ENCODE data around the gene C4B. TPM values are rescaled to one million over a fixed set of nuclear protein-coding genes. Genes with fewer than 3 reads are reported as not detected.
"Not testable (repeated sequence)": the region's sequence is repeated elsewhere in the genome, so short reads cannot be mapped to it uniquely, and the experiment has no call there.

C4B gene
- polyA plus RNA-seq, 3 donors: 22.4 to 207 (median 93.8) TPM

- WGBS, 3 donors: 64 to 70% (median 67%) methylated on average over 20 to 22 of the region's 22 CpGs
- no peak overlapping the region for H3K27ac ChIP-seq (ENCODE audit: low read depth, low read length)
These were observed 31.3 kb downstream of the C4B start for GRCh38 chr6:32045811-32046449.

GRCh38 chr6:32046450-32047083 lies 32.0 kb downstream of the C4B start:
- 45 to 49% (median 48%) methylated on average over 14 of the region's 14 CpGs for WGBS, 3 donors
- H3K27ac ChIP-seq (ENCODE audit: low read depth, low read length): peak overlapping the region; percentile 92

- 46 to 70% (median 50%) methylated on average over 11 of the region's 11 CpGs for WGBS, 3 donors
- peak overlapping the region; percentile 92 for H3K27ac ChIP-seq (ENCODE audit: low read depth, low read length)
These were observed 32.5 kb downstream of the C4B start for GRCh38 chr6:32047084-32047478.

GRCh38 chr6:32047539-32047854 lies 32.9 kb downstream of the C4B start:
- WGBS, 3 donors: 57 to 73% (median 65%) methylated on average over 6 of the region's 6 CpGs
- no peak overlapping the region for H3K27ac ChIP-seq (ENCODE audit: low read depth, low read length)

GRCh38 chr6:32047855-32048766 lies 33.5 kb downstream of the C4B start:
- 43 to 46% (median 46%) methylated on average over 41 to 42 of the region's 42 CpGs for WGBS, 3 donors

GRCh38 chr6:32049149-32049548 lies 34.6 kb downstream of the C4B start:
- not testable (repeated sequence) for H3K27ac ChIP-seq (ENCODE audit: low read depth, low read length)
- 89 to 93% (median 92%) methylated on average over 19 to 21 of the region's 21 CpGs for WGBS, 3 donors

More at GRCh38 chr6:32047855-32048766, 33.5 kb downstream of the C4B start:
- peak overlapping the region; percentile 58 for H3K27ac ChIP-seq (ENCODE audit: low read depth, low read length)

GRCh38 chr6:32049736-32050135 lies 35.1 kb downstream of the C4B start:
- 90 to 94% (median 93%) methylated on average over 6 of the region's 11 CpGs for WGBS, 3 donors
- not testable (repeated sequence) for H3K27ac ChIP-seq (ENCODE audit: low read depth, low read length)

GRCh38 chr6:32050562-32050961 lies 36.0 kb downstream of the C4B start:
- no peak overlapping the region for H3K27ac ChIP-seq (ENCODE audit: low read depth, low read length)
- 61 to 70% (median 63%) methylated on average over 5 of the region's 5 CpGs for WGBS, 3 donors

- WGBS, 3 donors: 76 to 85% (median 83%) methylated on average over 20 of the region's 20 CpGs
- H3K27ac ChIP-seq (ENCODE audit: low read depth, low read length): not testable (repeated sequence)
These were observed 38.0 kb downstream of the C4B start for GRCh38 chr6:32052626-32053025.

GRCh38 chr6:32053314-32053713 lies 38.7 kb downstream of the C4B start:
- H3K27ac ChIP-seq (ENCODE audit: low read depth, low read length): not testable (repeated sequence)
- 86 to 92% (median 88%) methylated on average over 13 of the region's 13 CpGs for whole genome bisulfite sequencing, 3 donors

GRCh38 chr6:32055756-32056155 lies 41.2 kb downstream of the C4B start:
- not testable (repeated sequence) for H3K27ac ChIP-seq (ENCODE audit: low read depth, low read length)
- WGBS, 3 donors: 93 to 95% (median 94%) methylated on average over 16 to 21 of the region's 21 CpGs

- WGBS, 3 donors: 82 to 96% (median 92%) methylated on average over 7 of the region's 7 CpGs
- no peak overlapping the region for H3K27ac ChIP-seq (ENCODE audit: low read depth, low read length)
These were observed 41.7 kb downstream of the C4B start for GRCh38 chr6:32056254-32056653.

GRCh38 chr6:32057966-32058365 lies 43.4 kb downstream of the C4B start:
- 82 to 91% (median 85%) methylated on average over 17 of the region's 17 CpGs for WGBS, 3 donors
- no peak overlapping the region for H3K27ac ChIP-seq (ENCODE audit: low read depth, low read length)

GRCh38 chr6:32058511-32058963 lies 43.9 kb downstream of the C4B start:
- WGBS, 3 donors: 45 to 74% (median 62%) methylated on average over 11 of the region's 11 CpGs
- no peak overlapping the region for H3K27ac ChIP-seq (ENCODE audit: low read depth, low read length)

- no peak overlapping the region for H3K27ac ChIP-seq (ENCODE audit: low read depth, low read length)
- WGBS, 3 donors: 87 to 91% (median 89%) methylated on average over 23 to 25 of the region's 28 CpGs
These were observed 46.5 kb downstream of the C4B start for GRCh38 chr6:32060966-32061655.

GRCh38 chr6:32064706-32065105 lies 50.1 kb downstream of the C4B start:
- no peak overlapping the region for H3K27ac ChIP-seq (ENCODE audit: low read depth, low read length)
- 88 to 94% (median 92%) methylated on average over 14 of the region's 14 CpGs for WGBS, 3 donors

- 87 to 93% (median 88%) methylated on average over 16 to 19 of the region's 19 CpGs for WGBS, 3 donors
- H3K27ac ChIP-seq (ENCODE audit: low read depth, low read length): not testable (repeated sequence)
These were observed 52.9 kb downstream of the C4B start for GRCh38 chr6:32067521-32067920.

GRCh38 chr6:32068315-32068714 lies 53.7 kb downstream of the C4B start:
- not testable (repeated sequence) for H3K27ac ChIP-seq (ENCODE audit: low read depth, low read length)
- 89 to 93% (median 91%) methylated on average over 13 of the region's 13 CpGs for WGBS, 3 donors

GRCh38 chr6:32068867-32069266 lies 54.3 kb downstream of the C4B start:
- 87 to 91% (median 90%) methylated on average over 14 of the region's 14 CpGs for WGBS, 3 donors

More at GRCh38 chr6:32068867-32069266, 54.3 kb downstream of the C4B start:
- no peak overlapping the region for H3K27ac ChIP-seq (ENCODE audit: low read depth, low read length)

Measured in adipose tissue (tissue), 3 donors.